ENCODE measurements around the gene ITIH4. TPM values are rescaled to one million over a fixed set of nuclear protein-coding genes. Genes with fewer than 3 reads are reported as not detected.

Gene ITIH4
- total and polyA plus RNA-seq, 10 of the 15 experiments (the other 5 are each of a cell fraction or from before 2014, with no cell fraction given): 0.64 to 4.1 (median 1.3) TPM

GRCh38 chr3:52874864-52875587, 44.6 kb upstream of the ITIH4 start:
- Histone ChIP-seq H3K9me3 (replicated peaks; ENCODE audit: control insufficient read depth, insufficient read depth, low read length) (no peaks in the 10 kb centered on the region), H3K79me2 (ENCODE audit: control insufficient read depth, insufficient read depth, low read length) (peaks cover 5% of the 10 kb centered on the region), H3K4me3 (no peak overlapping the region), H3K27ac (ENCODE audit: control insufficient read depth, insufficient read depth) (no peak overlapping the region), H4K20me1 (ENCODE audit: control insufficient read depth, insufficient read depth) (no peaks in the 10 kb centered on the region), H2AFZ (ENCODE audit: control insufficient read depth, low read depth, low read length) (no peak overlapping the region), H3K4me2 (ENCODE audit: control insufficient read depth, insufficient read depth) (no peak overlapping the region), H3K36me3 (ENCODE audit: control insufficient read depth in 2 of 2, insufficient read depth in 2 of 2, low read length in 1 of 2) (peaks cover 1 to 3% of the 10 kb centered on the region in 2 experiments; a peak in 2 of 4 replicates), H3K9ac (ENCODE audit: control insufficient read depth, insufficient read depth, low read length) (no peak overlapping the region), H3K27me3 (replicated peaks in 1 of 2; ENCODE audit: control insufficient read depth in 2 of 2, insufficient read depth in 2 of 2, low read length in 1 of 2) (no peaks in the 10 kb centered on the region), H3K4me1 (ENCODE audit: control insufficient read depth, insufficient read depth, low read length) (peaks cover 11% of the 10 kb centered on the region)
- ATAC-seq (peak; percentile 31), DNase-seq (ENCODE audit: low read depth, low spot score) (no peak), FAIRE-seq (no peak)
- CTCF ChIA-PET: interaction anchor here (1.2 to 2.5 kb wide), 2 partner anchors 18 to 30 kb away, joined by 5 to 16 read pairs; no protein-coding TSS in a partner anchor
- intact Hi-C loops (cut with micrococcal nuclease; ENCODE audit: unreplicated experiment) (no loop called here), in situ Hi-C loops (cut with MboI) (no loop called here)
- POLR2A ChIA-PET: interaction anchor here (1.0 kb wide), 1 partner anchor 19 kb away, joined by 5 read pairs; no protein-coding TSS in a partner anchor
- no peak for TF ChIP-seq POU2F2 (IDR thresholded peaks at IDR 0.05; ENCODE audit: borderline replicate concordance, low read depth, low read length)
- TF ChIP-seq JUNB (IDR thresholded peaks at IDR 0.05): no peak
- no peak for TF ChIP-seq ZNF274 (IDR thresholded peaks at IDR 0.05; ENCODE audit: insufficient read depth, insufficient read length)
- TF ChIP-seq SP1 (IDR thresholded peaks at IDR 0.05; ENCODE audit: low read depth, low read length): no peak
- no peak for TF ChIP-seq ZNF592 (IDR thresholded peaks at IDR 0.05)
- no peak for TF ChIP-seq BRCA1 (IDR thresholded peaks at IDR 0.05; ENCODE audit: low read depth, low read length)
- SMC1A ChIA-PET (ENCODE audit: uncharacterized antibody, unreplicated experiment): interaction anchor here (0.6 to 1.9 kb wide), 8 partner anchors 13 to 196 kb away, joined by 3 to 15 read pairs (median 4); partner anchors contain the start of gene STIMATE
- 85% methylated on average over 9 of the region's 9 CpGs for WGBS (ENCODE audit: insufficient coverage, insufficient replicate concordance, low lambda C conversion rate, missing lambda C conversion rate)
- BruUV-seq (replicated peaks): no TSS peak
- RAD21 ChIA-PET (ENCODE audit: unreplicated experiment): interaction anchor here (0.9 to 1.6 kb wide), 6 partner anchors 12 to 112 kb away, joined by 3 to 5 read pairs (median 3); no protein-coding TSS in a partner anchor

Data from GM12878 (cell line).